H1 (cell line): Measurements from ENCODE around the gene TMED4.

Source experiments
- CBX8 ChIP-seq: fragments of 300-800, 300-1000 bp; sonication (generic); IDR thresholded peaks from 2 replicates; pipeline ENCODE4 v1.7.1; 2016; ENCODE audit warnings: low read depth, low read length, borderline replicate concordance
- EZH2 ChIP-seq: fragments of 200-600 bp; sonication (generic); IDR thresholded peaks from 2 replicates; pipeline ENCODE4 v1.7.1; 2012; ENCODE audit warnings: low read depth, mild to moderate bottlenecking, moderate library complexity, low read length, inconsistent platforms; ENCODE audit not compliant: severe bottlenecking
- POLR2A ChIP-seq, 2 experiments: IDR thresholded peaks; 1 replicate in 1 of 2; 2 replicates in 1 of 2; pipeline ENCODE4 v1.6.1; 2011; ENCODE audit warnings: low read depth in 2 of 2, low read length in 2 of 2, mild to moderate bottlenecking in 2 of 2; ENCODE audit errors: control extremely low read depth in 1 of 2
- RAD21 ChIP-seq, 2 experiments: IDR thresholded peaks in 1 of 2; conservative IDR thresholded peaks in 1 of 2; 2 replicates each; pipeline ENCODE4 v1.6.1; 2011; ENCODE audit warnings: low read depth in 2 of 2, low read length in 2 of 2, improper control_type of control experiment in 1 of 2, inconsistent platforms in 1 of 2, mild to moderate bottlenecking in 1 of 2, moderate library complexity in 1 of 2
- TF ChIP-seq, protein P1 (sequence below), 3 experiments: IDR thresholded peaks; 1 replicate in 2 of 3; 2 replicates in 1 of 3; pipeline versions ENCODE4 v1.5.1 to v1.6.1; 2011; ENCODE audit warnings: low read length in 3 of 3, mild to moderate bottlenecking in 3 of 3, inconsistent platforms in 2 of 3, low read depth in 1 of 3, moderate library complexity in 1 of 3; ENCODE audit not compliant: insufficient read depth in 1 of 3; ENCODE audit errors: control extremely low read depth in 1 of 3

- TF ChIP-seq EZH2 (no peak), CBX8 (no peak), RAD21 (IDR thresholded peaks at IDR 0.05 in 1 of 2, conservative IDR thresholded peaks at IDR 0.05 in 1 of 2; ENCODE audit: low read depth in 2 of 2, low read length in 2 of 2) (no peak), POLR2A (IDR thresholded peaks at IDR 0.05; ENCODE audit: control extremely low read depth in 1 of 2, low read depth in 2 of 2, low read length in 2 of 2) (no peak)
- TF ChIP-seq, protein P1, sequence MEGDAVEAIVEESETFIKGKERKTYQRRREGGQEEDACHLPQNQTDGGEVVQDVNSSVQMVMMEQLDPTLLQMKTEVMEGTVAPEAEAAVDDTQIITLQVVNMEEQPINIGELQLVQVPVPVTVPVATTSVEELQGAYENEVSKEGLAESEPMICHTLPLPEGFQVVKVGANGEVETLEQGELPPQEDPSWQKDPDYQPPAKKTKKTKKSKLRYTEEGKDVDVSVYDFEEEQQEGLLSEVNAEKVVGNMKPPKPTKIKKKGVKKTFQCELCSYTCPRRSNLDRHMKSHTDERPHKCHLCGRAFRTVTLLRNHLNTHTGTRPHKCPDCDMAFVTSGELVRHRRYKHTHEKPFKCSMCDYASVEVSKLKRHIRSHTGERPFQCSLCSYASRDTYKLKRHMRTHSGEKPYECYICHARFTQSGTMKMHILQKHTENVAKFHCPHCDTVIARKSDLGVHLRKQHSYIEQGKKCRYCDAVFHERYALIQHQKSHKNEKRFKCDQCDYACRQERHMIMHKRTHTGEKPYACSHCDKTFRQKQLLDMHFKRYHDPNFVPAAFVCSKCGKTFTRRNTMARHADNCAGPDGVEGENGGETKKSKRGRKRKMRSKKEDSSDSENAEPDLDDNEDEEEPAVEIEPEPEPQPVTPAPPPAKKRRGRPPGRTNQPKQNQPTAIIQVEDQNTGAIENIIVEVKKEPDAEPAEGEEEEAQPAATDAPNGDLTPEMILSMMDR (IDR thresholded peaks at IDR 0.05; ENCODE audit: control extremely low read depth in 1 of 3, insufficient read depth in 1 of 3, low read depth in 1 of 3, low read length in 3 of 3) = no peak
These were observed 47.9 kb downstream of the TMED4 start for GRCh38 chr7:44534087-44534486.
